Measurements from ENCODE around the gene CELA3B.
A peak's percentile ranks its signal among the peaks of the same experiment; 100 is the strongest.
"Not testable (repeated sequence)": the region's sequence is repeated elsewhere in the genome, so short reads cannot be mapped to it uniquely, and the experiment has no call there.

The CELA3B gene

DNA sequence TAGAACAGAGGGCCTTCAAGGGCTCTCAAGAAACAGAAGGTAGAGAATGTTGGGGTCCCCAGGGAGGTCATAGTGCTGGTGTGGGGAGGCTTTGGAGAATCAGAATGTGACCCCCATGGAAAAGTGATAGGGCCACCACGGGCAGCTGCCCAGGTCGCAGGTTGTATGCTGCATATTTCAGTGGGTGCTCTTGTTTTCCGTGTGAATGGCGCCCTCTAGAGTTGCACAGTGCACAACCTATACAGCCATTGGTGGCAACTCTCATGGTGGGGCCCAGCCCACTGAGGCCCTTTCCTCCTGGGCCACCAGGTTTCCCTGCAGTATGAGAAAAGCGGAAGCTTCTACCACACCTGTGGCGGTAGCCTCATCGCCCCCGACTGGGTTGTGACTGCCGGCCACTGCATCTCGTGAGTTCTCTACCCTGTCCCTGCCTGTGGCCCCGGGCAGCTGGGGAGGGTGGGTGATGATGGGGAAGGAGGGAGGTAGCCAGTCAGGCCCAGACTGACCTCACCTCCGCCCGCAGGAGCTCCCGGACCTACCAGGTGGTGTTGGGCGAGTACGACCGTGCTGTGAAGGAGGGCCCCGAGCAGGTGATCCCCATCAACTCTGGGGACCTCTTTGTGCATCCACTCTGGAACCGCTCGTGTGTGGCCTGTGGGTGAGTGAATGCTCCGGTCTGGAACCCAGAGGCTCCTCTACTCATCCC lies 3.8 kb downstream of the CELA3B start:
- DNase-seq (ENCODE audit: low read depth), result not testable (repeated sequence)

DNA sequence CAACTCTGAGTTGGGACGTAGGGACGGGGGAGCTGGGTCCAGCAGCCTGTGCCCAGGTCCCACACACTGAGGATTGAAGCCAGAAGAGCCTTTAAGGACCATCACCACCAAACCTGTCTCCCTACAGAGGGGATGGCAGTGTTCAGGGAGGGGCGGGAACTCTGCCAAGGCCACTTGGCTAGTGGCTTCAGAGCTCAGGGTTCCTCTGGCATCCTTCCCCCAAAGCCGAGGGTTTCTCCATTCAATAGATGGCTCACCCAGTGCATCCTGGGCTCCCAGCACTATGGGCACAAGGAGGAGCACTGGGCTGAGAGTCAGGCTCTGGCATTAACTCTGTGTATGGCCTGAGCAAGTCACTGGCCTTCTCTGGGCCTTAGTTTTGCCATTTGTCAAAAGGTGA lies 4.4 kb downstream of the CELA3B start:
- DNase-seq (ENCODE audit: low read depth), result not testable (repeated sequence)

DNA sequence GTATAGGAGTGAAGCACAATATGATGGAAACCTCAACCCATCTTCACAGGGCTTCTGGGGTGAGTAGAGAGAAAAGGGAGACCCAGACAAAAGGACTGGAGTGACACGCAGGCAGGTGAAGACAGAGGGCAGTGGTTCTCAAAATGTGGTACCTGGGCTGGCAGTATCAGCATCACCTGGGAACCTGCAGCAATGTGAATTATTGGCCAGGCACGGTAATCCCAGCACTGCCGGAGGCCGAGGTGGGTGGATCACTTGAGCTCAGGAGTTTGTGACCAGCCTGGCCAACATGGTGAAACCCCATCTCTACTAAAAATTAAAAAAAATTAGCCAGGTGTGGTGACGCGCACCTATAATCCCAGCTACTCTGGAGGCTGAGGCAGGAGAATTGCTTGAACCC lies 5.3 kb downstream of the CELA3B start:
- not testable (repeated sequence) for DNase-seq (ENCODE audit: low read depth)

DNA sequence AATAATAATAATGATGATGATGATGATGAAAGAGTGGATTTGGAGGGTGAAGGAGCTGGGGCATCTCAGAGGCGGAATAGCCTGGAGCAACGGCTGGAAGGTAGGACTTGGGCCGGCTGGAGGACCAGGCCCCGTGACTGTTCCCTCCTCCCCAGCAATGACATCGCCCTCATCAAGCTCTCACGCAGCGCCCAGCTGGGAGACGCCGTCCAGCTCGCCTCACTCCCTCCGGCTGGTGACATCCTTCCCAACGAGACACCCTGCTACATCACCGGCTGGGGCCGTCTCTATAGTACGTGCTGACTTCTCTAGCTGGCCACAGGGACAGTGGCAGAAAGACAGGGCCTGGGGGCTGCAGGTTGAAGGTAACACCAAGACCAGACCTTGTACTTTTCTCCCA lies 6.7 kb downstream of the CELA3B start:
- not testable (repeated sequence) for DNase-seq (ENCODE audit: low read depth)

DNA sequence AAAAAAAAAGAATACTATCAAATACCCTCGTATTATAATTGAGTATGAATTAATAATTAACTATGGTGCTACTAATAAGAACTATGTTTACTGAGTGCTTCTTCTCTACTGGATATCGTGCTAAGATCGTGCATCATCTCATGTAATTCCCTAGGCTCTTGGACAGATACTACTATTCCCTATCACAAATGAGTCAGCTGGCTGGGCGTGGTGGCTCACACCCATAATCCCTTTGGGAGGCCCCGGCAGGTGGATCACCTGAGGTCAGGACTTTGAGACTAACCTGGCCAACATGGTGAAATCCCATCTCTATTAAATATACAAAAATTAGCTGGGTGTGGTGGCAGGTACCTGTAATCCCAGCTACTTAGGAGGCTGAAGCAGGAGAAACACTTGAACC lies 9.1 kb downstream of the CELA3B start:
- not testable (repeated sequence) for DNase-seq (ENCODE audit: low read depth)

DNA sequence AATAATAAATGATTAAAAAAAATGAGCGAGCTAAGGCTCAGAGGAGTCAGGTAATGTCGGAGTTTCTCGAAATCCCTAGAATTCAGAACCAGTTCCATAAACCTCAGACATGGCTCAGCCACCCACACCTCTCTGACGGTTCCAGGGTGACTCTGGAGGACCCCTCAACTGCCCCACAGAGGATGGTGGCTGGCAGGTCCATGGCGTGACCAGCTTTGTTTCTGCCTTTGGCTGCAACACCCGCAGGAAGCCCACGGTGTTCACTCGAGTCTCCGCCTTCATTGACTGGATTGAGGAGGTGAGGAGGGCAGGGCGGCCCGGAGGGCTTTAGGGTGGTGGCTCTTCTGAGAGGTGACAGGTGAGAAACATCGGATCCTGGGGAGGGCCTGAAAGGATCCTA lies 9.6 kb downstream of the CELA3B start:
- not testable (repeated sequence) for DNase-seq (ENCODE audit: low read depth)

DNA sequence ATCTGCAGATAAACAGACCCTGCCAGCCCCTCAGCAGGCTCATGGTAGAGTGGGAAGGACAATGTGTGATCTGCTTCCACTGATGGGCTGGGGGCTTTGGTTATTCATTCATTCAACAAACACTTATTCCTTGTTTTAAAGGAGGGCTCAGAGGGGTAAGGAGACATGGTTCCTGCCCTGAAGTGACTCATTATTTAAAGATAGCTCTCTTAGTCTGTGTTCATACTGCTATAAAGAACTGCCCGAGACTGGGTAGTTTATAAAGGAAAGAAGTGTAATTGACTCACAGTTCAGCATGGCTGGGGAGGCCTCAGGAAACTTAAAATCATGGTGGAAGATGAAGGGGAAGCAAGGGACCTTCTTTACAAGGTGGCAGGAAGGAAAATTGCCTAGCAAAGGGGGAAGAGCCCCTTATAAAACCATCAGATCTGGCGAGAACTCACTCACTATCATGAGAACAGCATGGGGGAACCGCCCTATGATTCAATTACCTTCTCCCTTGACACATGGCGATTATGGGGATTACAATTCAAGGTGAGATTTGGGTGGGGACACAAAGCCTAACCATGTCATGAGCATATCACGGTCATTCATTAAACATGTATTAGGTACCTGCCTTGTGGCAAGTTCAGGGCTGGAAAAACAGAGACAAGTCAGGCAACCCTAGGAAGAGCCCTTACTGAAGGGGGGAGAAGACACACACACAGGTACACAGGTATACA lies 13.0 kb downstream of the CELA3B start:
- not testable (repeated sequence) for DNase-seq (ENCODE audit: low read depth)

DNA sequence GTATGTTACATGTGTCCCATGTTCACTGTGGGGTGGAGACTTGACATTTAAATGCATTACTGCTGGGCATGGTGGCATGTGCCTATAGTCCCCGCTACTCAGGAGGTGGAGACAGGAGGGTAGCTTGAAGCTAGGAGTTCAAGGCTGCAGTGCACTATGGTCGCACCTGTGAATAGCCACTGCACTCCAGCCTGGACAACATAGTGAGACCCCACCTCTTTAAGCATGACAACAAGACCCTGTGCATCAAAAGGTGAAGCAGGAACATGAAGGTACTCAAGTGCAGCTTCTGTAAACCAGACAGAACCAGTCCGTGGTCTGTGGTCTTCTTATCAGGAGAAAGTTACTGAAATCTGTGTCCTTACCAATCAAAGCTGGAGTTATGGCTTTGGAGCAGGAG lies 15.4 kb downstream of the CELA3B start:
- DNase-seq (ENCODE audit: low read depth), result not testable (repeated sequence)

DNA sequence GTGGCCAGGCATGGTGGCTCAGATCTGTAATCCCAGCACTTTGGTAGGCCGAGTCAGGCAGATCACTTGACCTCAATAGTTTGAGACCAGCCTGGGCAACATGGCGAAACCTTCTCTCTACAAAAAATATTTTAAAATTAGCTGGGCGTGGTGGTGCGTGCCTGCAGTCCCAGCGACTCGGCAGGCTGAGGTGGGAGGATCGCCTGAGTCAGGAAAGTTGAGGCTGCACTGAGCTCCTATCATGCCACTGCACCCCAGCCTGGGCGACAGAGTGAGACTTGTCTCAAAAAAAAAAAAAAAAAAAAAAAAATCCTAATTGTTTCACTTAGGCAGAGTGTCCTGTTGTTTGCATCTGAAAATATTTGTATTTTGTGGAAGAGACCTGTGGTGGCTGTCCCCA lies 17.9 kb downstream of the CELA3B start:
- not testable (repeated sequence) for DNase-seq (ENCODE audit: low read depth)

DNA sequence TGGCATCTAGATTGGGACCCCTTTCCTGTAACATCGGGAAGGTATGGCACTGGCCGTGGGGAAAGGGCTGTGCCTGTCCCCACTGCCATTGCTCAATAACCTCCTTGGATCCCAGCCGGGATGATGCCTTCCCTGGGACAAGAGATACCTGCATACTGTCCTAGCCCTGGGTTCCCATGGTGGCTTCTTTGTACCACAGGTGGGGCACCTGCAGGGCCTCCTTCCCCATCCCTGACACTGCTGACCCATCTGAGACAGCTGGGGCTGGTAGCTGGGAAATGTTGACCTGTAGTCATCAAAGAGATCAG lies 19.8 kb downstream of the CELA3B start:
- DNase-seq (ENCODE audit: low read depth), result not testable (repeated sequence)

DNA sequence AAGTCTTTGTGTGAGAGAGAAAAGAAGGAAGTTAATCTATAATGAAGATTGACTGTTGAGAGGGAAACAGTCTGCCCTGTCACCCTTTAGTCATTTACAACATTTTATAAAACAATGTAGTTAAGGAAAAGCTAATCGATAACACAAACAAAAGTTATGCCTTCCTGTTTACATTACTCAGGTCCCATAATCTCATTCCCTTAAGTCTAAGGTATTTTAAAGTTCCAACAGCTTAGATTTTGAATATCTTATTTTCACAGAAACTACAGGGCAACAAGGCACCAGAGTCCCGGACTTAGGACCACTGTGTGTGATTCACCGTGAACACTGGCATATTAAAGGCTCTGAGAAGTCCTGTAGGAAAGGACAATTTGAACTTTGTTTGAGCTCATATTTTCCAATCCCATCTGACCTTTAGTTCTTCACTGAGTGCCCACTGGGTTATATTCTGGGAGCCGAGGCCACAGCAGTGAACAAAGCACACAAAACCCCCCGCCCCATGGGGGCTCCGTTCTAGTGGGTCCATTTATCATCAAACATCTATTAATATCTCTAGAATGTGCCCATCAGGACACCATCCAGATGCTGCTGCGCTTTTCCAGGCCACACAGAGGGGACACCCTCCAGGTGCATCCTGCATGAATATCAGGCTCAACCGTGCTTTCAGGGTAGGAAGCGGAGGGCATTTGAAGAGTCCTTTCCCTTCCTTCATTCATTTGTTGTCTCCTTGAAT lies 21.2 kb downstream of the CELA3B start:
- DNase-seq (ENCODE audit: low read depth), result not testable (repeated sequence)

DNA sequence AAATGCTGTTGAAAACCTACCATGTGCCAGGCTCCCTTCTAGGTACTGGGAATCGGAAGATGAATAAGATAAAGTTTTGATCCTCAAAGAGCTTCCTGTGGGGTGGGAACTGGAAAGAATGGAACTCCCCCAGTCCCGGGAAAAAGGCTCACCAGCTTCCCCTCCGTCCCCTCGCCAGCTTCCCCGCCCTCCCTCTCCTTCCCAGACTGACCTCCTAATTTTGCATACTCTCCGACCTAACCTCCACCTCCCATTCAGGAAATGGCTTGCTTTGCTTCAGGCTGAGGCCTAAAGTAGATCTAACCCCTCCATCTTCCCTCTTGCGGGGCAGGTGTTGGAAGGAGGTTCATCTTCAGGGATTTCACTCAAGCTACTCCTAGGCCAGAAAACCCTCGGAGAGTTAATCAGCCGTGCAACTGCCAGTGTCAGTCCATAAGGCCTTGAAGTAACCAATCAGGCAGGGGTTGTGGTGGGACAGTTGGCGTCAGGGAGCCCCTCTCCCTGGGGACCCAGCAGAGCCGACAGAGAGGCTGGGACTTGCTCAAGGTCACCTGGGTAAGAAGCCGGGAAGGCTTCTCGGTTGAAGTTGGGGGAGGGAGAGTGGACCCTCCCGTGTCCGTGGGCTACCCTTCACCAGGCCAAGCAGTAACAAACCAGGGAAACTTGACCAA lies 21.9 kb downstream of the CELA3B start:
- DNase-seq (ENCODE audit: low read depth), result not testable (repeated sequence)

DNA sequence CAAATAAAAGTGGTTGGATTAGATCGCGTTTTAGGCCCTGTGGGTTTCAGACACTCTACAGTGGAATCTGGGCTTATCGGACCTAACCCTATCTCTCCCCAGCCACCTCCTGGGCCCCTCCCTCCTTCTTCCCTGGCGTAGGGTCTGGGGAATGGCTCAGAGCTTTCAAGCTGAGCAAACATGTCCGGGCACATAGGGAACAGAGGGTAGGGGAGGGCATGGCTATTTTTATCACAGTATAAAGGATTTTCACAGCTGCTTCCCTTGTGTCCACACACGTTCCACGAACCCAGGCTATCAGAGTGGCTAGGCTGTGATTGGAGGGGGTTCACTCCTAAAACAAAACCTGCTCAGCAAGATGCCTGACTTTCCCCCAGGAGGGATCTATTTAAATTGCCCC lies 22.8 kb downstream of the CELA3B start:
- not testable (repeated sequence) for DNase-seq (ENCODE audit: low read depth)

DNA sequence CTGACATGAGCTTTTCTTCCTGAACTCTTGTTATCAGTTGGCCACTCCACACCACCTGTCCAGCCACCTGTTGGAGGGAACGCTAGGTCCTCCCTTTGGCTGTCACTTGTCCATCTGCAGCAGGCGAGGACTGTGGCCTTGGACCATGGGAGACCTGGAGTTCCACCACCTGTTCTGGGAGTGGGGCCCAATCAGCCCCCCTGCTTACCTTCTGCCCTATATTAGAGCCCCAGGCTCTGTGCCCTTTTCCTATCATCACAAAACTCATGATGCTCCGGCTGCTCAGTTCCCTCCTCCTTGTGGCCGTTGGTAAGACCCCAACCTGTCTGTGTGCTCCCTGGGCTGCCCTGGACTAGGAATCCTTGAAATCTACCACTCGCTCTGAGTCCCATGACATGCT lies 24.6 kb downstream of the CELA3B start, which contains the start of gene CELA3A:
TSS of gene CELA3A (plus strand) at position 249 of the 400 bp plus-strand sequence. CDS start at position 267, 18 bp downstream.
- DNase-seq (ENCODE audit: low read depth), result no peak

DNA sequence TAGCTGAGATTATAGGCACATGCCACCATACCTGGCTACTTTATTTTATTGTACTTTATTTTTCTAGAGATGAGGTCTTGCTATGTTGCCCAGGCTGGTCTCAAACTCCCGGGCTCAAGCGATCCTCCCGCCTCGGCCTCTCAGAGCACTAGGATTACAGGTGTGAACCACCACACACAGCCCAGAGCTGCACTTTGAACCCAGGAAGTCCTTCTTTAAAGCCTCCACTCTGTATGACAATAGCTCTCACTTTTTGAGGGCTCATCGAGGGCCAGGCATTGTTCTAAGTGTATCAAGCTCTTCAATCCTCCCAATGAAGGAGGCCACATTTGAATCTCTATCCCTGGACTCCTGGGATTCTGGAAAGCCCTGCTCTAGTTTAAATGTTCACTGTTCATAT lies 25.6 kb downstream of the CELA3B start:
- DNase-seq (ENCODE audit: low read depth), result not testable (repeated sequence)

DNA sequence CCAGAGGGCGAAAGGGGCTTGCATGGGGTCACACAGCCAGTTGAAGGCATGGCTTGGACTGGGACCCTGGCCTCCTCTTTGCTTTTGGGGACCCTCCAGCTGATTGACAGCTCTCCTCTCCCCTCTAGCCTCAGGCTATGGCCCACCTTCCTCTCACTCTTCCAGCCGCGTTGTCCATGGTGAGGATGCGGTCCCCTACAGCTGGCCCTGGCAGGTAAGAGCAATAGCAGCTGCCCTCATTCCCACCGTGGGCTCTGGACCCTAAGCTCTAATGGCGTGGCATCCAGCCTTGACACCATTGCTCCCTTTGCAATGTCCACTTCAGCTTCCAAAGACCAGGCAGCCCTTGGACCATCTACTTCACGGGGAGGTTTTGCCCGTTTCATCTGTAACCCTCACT lies 26.1 kb downstream of the CELA3B start:
- DNase-seq (ENCODE audit: low read depth), result not testable (repeated sequence)

DNA sequence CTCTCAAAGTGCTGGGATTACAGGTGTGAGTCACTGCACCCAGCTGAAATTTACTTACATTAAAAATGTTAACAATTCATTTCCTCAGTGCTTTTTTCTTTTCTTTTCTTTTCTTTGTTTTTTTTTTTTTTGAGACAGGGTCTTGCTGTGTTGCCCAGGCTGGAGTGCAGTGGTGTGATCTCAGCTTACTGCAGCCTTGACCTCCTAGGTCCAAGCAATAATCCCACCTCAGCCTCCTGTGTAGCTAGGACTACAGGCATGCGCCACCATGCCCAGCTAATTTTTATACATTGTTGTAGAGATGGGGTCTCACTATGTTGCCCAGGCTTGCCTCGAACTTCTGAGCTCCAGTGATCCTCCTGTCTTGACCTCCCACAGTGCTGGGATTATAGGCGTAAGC lies 27.1 kb downstream of the CELA3B start:
- not testable (repeated sequence) for DNase-seq (ENCODE audit: low read depth)

DNA sequence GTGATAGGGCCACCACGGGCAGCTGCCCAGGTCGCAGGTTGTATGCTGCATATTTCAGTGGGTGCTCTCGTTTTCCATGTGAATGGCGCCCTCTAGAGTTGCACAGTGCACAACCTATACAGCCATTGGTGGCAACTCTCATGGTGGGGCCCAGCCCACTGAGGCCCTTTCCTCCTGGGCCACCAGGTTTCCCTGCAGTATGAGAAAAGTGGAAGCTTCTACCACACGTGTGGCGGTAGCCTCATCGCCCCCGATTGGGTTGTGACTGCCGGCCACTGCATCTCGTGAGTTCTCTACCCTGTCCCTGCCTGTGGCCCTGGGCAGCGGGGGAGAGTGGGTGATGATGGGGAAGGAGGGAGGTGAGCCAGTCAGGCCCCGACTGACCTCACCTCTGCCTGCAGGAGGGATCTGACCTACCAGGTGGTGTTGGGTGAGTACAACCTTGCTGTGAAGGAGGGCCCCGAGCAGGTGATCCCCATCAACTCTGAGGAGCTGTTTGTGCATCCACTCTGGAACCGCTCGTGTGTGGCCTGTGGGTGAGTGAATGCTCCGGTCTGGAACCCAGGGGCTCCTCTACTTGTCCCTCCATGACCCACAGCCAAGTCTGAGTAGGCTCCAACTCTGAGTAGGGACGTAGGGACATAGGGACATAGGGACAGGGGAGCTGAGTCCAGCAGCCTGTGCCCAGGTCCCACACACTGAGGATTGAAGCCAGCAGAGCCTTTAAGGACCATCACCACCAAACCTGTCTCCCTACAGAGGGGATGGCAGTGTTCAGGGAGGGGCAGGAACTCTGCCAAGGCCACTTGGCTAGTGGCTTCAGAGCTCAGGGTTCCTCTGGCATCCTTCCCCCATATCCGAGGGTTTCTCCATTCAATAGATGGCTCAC lies 28.7 kb downstream of the CELA3B start:
- peak; percentile 41 for DNase-seq (ENCODE audit: low read depth)

DNA sequence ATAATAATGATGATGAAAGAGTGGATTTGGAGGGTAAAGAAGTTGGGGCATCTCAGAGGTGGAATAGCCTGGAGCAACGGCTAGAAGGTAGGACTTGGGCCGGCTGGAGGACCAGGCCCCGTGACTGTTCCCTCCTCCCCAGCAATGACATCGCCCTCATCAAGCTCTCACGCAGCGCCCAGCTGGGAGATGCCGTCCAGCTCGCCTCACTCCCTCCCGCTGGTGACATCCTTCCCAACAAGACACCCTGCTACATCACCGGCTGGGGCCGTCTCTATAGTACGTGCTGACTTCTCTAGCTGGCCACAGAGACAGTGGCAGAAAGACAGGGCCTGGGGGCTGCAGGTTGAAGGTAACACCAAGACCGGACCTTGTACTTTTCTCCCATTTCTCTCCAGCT lies 29.9 kb downstream of the CELA3B start:
- not testable (repeated sequence) for DNase-seq (ENCODE audit: low read depth)

DNA sequence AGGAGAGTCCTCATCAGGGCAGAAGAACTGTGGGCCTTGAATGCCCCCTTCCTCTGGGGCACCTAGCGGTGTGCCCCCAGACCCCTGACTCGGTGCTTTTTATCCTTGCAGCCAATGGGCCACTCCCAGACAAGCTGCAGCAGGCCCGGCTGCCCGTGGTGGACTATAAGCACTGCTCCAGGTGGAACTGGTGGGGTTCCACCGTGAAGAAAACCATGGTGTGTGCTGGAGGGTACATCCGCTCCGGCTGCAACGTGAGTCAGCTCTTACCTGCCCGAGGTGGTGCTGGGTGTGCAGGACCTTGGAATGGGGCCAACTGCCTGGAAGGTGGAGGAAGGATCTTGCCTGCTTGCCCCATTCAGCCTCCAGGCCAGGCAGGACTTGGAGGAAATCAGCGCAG lies 30.4 kb downstream of the CELA3B start:
- DNase-seq (ENCODE audit: low read depth), result not testable (repeated sequence)

DNA sequence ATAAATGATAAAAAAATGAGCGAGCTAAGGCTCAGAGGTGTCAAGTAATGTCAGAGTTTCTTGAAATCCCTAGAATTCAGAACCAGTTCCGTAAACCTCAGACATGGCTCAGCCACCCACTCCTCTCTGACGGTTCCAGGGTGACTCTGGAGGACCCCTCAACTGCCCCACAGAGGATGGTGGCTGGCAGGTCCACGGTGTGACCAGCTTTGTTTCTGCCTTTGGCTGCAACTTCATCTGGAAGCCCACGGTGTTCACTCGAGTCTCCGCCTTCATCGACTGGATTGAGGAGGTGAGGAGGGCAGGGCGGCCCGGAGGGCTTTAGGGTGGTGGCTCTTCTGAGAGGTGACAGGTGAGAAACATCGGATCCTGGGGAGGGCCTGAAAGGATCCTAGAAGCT lies 32.7 kb downstream of the CELA3B start:
- DNase-seq (ENCODE audit: low read depth), result not testable (repeated sequence)

Measured in activated T-cell treated with anti-CD3 and anti-CD28 coated beads for 48 hours (primary cell).